Central memory CD8-positive, alpha-beta T cell (primary cell): ENCODE results near the gene NR1I2.

ENCODE experiments used
- ATAC-seq: fragments of 150-1000 bp; cut with Tn5 transposase; replicated peaks from 2 replicates; pipeline ENCODE4 v1.10.0; 2022; ENCODE audit warnings: mild to moderate bottlenecking, moderate FRiP score, moderate number of reproducible peaks; ENCODE audit not compliant: poor library complexity, severe bottlenecking; ENCODE audit errors: extremely low read depth
- DNase-seq, 2 donors: peaks; one replicate each; pipeline ENCODE4 v3.0.0; 2021; ENCODE audit warnings: low spot score in 2 of 2
- H3K27ac Mint-ChIP-seq: one replicate; pipeline ENCODE4 v1.8.0; 2022; ENCODE audit warnings: low read depth, mild to moderate bottlenecking, moderate library complexity, mixed read lengths
- H3K27me3 Mint-ChIP-seq: one replicate; pipeline ENCODE4 v1.8.0; 2022; ENCODE audit warnings: mixed read lengths
- H3K36me3 Mint-ChIP-seq: one replicate; pipeline ENCODE4 v1.8.0; 2022; ENCODE audit warnings: mild to moderate bottlenecking, moderate library complexity, mixed read lengths; ENCODE audit not compliant: insufficient read depth
- H3K4me1 Mint-ChIP-seq: one replicate; pipeline ENCODE4 v1.8.0; 2022; ENCODE audit warnings: mixed read lengths
- H3K4me3 Mint-ChIP-seq: one replicate; pipeline ENCODE4 v1.8.0; 2022; ENCODE audit warnings: mild to moderate bottlenecking, moderate library complexity, mixed read lengths
- H3K9me3 Mint-ChIP-seq: one replicate; pipeline ENCODE4 v1.8.0; 2022; ENCODE audit warnings: mixed read lengths

Gene NR1I2

GRCh38 chr3:119765239-119765638, 16.7 kb upstream of the NR1I2 start:
- DNase-seq (no peak), ATAC-seq (no peak)
- Mint-ChIP-seq H3K9me3 (no peaks in the 10 kb centered on the region), H3K27ac (no peak overlapping the region), H3K4me3 (no peak overlapping the region), H3K27me3 (peaks cover 58% of the 10 kb centered on the region), H3K4me1 (no peaks in the 10 kb centered on the region), H3K36me3 (no peaks in the 10 kb centered on the region)

DNA sequence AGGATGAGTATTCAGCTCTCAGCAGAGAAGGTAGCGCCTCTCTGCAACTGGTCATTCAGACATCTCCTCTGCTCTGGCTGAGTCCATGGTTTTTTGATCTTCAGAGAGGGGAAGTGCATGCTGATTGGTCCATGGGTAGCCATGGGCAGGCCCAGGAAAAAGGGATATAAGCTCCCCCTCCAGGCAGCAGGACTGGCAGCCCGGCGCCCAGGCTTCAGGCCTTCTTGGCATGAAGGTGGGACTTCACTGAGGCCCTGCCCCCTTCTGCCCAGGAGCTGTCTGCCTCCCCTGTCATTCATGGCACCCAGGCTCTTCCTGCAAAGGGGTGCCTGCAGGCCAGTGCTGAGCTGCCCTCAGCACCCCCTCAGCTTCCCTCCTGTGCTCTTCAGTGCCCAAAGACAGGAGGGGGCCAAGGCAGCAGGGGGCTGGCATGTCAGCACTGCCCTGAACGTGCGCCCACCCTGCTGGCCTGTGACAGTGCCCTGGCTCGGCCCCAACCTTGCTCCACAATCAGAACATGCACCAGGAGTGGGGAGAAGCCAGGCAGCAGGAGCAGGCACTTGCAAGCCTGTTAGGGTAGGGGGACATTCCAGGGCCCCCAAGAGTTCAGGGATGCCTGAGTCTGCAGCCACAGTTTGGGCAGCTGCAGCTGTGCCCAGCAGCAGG, 13.8 kb upstream of the NR1I2 start:
- Mint-ChIP-seq H3K27me3 (peaks cover 31% of the 10 kb centered on the region), H3K4me3 (no peak overlapping the region), H3K9me3 (no peaks in the 10 kb centered on the region), H3K36me3 (no peaks in the 10 kb centered on the region), H3K27ac (no peak overlapping the region), H3K4me1 (no peaks in the 10 kb centered on the region)
- DNase-seq (no peak), ATAC-seq (no peak)

DNA sequence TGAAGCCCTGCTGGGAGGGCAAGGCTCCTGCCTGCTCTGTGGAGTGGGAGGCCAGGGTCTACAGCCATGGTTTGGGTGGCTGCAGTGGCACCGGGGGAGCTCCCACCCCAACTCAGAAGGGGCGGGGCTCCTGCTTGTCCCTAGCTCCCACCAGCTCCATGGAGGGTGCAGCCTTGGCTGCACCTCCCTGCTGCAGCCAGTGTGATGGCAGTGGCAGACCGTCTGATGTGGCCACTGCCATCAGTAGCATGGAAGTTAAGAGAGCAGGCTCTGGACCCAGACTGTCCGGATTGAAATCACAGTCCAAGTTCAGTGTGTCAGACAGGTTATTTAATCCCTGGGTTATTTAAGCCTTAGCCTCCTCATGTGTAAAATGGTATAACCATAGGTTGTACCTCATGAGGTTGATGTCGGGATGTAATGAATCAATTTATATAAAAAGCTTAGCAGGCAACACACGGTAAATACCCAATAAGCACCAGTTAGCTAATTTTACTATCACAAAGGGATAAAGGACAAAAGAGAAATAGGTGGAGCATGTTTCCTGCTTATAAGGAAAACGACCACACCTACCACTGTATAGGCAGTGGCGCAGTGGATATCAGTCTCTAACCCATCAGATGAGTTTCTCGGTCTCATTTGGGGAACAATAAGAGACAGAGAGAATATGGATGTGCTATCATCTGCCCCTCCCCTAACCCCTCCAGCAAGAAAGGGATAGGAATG, 13.1 kb upstream of the NR1I2 start:
- peaks cover 23% of the 10 kb centered on the region for H3K27me3 Mint-ChIP-seq
- H3K4me1 Mint-ChIP-seq = no peaks in the 10 kb centered on the region
- no peak overlapping the region for H3K4me3 Mint-ChIP-seq

DNA sequence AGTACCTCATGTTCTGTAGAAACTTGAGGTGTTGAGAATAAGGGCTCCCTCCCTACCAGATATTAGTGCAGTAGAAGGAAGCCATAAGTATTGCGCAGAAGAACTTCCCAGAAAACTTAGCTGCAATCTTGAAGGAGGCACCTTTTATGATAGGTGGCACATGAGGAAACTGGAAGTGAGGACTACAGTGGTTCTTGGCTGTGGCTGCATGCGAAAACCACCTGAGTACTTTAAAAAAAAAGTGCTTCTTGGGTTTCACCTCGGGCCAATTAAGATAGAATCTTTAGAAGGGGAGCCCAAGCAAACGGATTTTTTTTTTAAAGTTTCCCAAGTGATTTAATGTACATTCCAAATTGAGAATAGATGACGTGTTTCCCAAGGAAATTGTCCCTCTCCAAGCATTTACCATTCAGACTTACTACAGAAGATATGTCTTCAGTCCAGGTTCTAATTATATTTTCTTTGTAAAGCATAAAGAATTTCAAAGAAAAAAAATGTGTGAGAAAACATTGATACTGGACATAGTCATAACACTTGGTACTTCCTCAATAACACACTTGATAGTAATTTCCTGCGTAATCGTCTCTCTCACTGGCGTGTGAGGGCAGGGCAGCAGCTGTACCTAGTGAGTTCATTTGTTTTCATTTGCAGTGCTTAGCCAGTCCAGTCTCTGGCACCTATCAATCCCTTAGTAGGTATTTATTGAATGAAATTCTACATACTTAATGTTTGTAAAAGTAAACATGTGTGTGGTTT, 12.3 kb upstream of the NR1I2 start:
- Mint-ChIP-seq H3K36me3 (no peaks in the 10 kb centered on the region), H3K4me3 (no peak overlapping the region), H3K9me3 (no peaks in the 10 kb centered on the region), H3K27ac (no peak overlapping the region), H3K4me1 (no peaks in the 10 kb centered on the region), H3K27me3 (peaks cover 22% of the 10 kb centered on the region)
- DNase-seq = no peak
- ATAC-seq = no peak

More for the DNA sequence above, 13.1 kb upstream of the NR1I2 start:
- ATAC-seq = no peak
- Mint-ChIP-seq H3K36me3 (no peaks in the 10 kb centered on the region), H3K9me3 (no peaks in the 10 kb centered on the region), H3K27ac (no peak overlapping the region)
- no peak for DNase-seq

GRCh38 chr3:119774444-119774843, 7.5 kb upstream of the NR1I2 start:
- Mint-ChIP-seq H3K27ac (no peak overlapping the region), H3K4me3 (no peak overlapping the region), H3K9me3 (peaks cover 6% of the 10 kb centered on the region), H3K36me3 (no peaks in the 10 kb centered on the region), H3K4me1 (no peaks in the 10 kb centered on the region), H3K27me3 (peaks cover 7% of the 10 kb centered on the region)
- DNase-seq (no peak), ATAC-seq (no peak)

GRCh38 chr3:119776304-119776703, 5.6 kb upstream of the NR1I2 start:
- no peak overlapping the region for H3K27ac Mint-ChIP-seq

DNA sequence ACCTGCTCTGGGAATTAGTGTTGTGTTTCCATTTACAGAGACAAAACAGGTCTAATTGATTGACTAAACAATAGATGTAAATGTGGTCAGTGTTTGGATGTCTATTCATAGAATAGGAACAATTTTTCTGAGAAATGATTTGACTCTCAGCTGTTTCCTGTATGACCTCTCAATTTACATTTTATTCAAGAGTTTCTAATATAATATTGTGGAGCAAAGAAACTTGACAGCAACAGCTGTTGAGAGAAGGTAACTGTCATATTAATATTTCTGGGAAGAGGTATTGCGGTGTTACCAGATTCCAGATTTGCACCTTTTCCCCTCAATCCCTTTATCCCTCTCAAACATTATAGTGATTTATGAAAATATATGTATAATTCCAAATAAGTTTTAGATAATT, 3.7 kb upstream of the NR1I2 start:
- DNase-seq = no peak
- no peak overlapping the region for H3K27ac Mint-ChIP-seq
- ATAC-seq = no peak
- H3K9me3 Mint-ChIP-seq = peaks cover 6% of the 10 kb centered on the region
- H3K4me3 Mint-ChIP-seq = no peak overlapping the region
- no peaks in the 10 kb centered on the region for H3K4me1 Mint-ChIP-seq
- peaks cover 7% of the 10 kb centered on the region for H3K27me3 Mint-ChIP-seq
- no peaks in the 10 kb centered on the region for H3K36me3 Mint-ChIP-seq

More at GRCh38 chr3:119776304-119776703, 5.6 kb upstream of the NR1I2 start:
- peaks cover 7% of the 10 kb centered on the region for H3K27me3 Mint-ChIP-seq
- no peaks in the 10 kb centered on the region for H3K36me3 Mint-ChIP-seq
- ATAC-seq = no peak
- peaks cover 6% of the 10 kb centered on the region for H3K9me3 Mint-ChIP-seq
- DNase-seq = no peak
- no peak overlapping the region for H3K4me3 Mint-ChIP-seq
- H3K4me1 Mint-ChIP-seq = no peaks in the 10 kb centered on the region

DNA sequence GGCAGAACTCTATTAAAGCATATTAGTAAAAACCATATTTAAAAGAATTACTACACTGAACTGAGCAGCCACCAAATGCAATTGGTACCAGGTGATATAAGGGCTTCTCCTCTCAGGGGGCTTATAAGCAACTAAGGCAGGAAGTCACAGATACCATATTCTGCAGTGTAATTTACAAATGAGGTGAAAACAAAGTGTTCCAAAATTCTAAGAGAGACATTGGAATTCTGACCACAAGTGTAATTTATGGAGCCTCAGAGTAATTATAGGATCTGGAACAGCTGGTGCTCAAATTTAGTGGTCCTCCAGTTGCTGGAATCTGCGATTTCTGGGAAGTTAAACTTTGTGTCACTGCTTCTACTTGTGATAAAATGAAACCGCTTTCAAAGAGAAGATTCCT, 3.1 kb upstream of the NR1I2 start:
- Mint-ChIP-seq H3K4me3 (no peak overlapping the region), H3K27ac (no peak overlapping the region), H3K27me3 (peaks cover 7% of the 10 kb centered on the region), H3K4me1 (no peaks in the 10 kb centered on the region), H3K36me3 (no peaks in the 10 kb centered on the region), H3K9me3 (peaks cover 6% of the 10 kb centered on the region)
- DNase-seq (no peak), ATAC-seq (no peak)

GRCh38 chr3:119779731-119780383, 2.0 kb upstream of the NR1I2 start:
- peaks cover 3% of the 10 kb centered on the region for H3K27me3 Mint-ChIP-seq
- no peaks in the 10 kb centered on the region for H3K36me3 Mint-ChIP-seq
- DNase-seq (no peak), ATAC-seq (no peak)
- no peak overlapping the region for H3K27ac Mint-ChIP-seq
- H3K4me3 Mint-ChIP-seq = no peak overlapping the region
- peaks cover 6% of the 10 kb centered on the region for H3K9me3 Mint-ChIP-seq
- H3K4me1 Mint-ChIP-seq = no peaks in the 10 kb centered on the region

DNA sequence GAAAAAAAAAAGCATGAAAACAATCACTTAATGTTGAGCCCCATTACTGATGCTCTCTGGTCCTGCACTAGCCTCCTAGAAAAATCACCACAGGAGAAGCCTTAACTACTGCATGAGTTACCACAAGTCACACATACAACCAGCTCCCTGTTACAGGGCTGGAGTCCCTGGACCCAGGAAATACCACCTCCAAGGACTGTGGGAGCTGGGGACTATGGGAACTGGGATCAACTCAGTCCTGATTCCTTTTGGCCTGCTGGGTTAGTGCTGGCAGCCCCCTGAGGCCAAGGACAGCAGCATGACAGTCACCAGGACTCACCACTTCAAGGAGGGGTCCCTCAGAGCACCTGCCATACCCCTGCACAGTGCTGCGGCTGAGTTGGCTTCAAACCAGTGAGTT, 559 bp downstream of the NR1I2 start:
- H3K4me1 Mint-ChIP-seq = no peaks in the 10 kb centered on the region
- no peaks in the 10 kb centered on the region for H3K27me3 Mint-ChIP-seq
- no peak for ATAC-seq

GRCh38 chr3:119783255-119783654, 1.4 kb downstream of the NR1I2 start:
- Mint-ChIP-seq H3K27me3 (no peaks in the 10 kb centered on the region), H3K4me3 (no peak overlapping the region), H3K4me1 (no peaks in the 10 kb centered on the region), H3K9me3 (no peaks in the 10 kb centered on the region), H3K27ac (no peak overlapping the region), H3K36me3 (no peaks in the 10 kb centered on the region)
- DNase-seq = no peak
- ATAC-seq = no peak

More for the DNA sequence above, 559 bp downstream of the NR1I2 start:
- Mint-ChIP-seq H3K9me3 (no peaks in the 10 kb centered on the region), H3K27ac (no peak overlapping the region), H3K36me3 (no peaks in the 10 kb centered on the region), H3K4me3 (no peak overlapping the region)
- no peak for DNase-seq

- Mint-ChIP-seq H3K27ac (no peak overlapping the region), H3K36me3 (no peaks in the 10 kb centered on the region), H3K9me3 (no peaks in the 10 kb centered on the region), H3K4me1 (no peaks in the 10 kb centered on the region), H3K4me3 (no peak overlapping the region), H3K27me3 (no peaks in the 10 kb centered on the region)
- ATAC-seq = no peak
- DNase-seq = no peak
Measured at GRCh38 chr3:119783883-119784282, 2.0 kb downstream of the NR1I2 start.
